ENCODE results near the gene ASPHD1.

The ASPHD1 gene

DNA sequence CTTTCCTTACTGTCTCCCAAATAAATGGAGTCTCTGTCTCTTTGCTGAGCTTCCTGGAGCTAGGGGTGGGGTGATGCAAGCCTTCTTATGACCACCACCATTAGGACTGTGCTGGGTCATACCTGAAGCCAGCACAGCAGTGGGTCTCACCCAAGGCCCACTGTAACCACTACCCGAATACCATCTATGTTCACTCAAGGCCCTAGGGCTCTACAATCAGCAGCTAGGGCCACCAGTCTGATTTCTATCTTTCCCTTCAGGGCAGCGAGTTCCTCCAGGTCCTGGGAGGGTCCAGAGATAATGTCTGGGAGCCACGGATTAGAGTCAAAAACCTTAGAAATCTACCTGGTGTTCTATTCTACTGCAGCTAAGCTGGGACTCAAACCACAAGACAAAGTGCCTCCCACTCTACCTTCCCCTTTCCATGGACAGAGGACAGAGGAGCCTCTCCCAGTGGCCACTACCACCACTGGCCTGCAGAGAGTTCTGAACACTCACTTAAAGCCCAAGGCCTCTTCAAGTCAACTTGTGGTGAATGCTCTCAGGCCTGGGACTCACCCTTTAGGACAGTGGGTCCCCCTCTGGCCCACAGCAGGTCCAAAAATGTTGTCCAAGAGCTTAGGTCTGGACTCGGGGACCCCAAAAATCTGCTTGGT lies 50.6 kb downstream of the ASPHD1 start:
- DNase-seq: no peak

- DNase-seq: no peak
These were observed 51.5 kb downstream of the ASPHD1 start for GRCh38 chr16:29951625-29952365.

Measured in SHP77 treated with DMSO at 0.1 percent for 48 hours (cell line).